Chondrocyte (in vitro differentiated cells): Measurements from ENCODE around the gene ATN1. TPM values are rescaled to one million over a fixed set of nuclear protein-coding genes. Genes with fewer than 3 reads are reported as not detected.

Source experiments
- DNase-seq: peaks from one replicate; pipeline ENCODE4 v3.0.0; 2021; ENCODE audit warnings: mixed read lengths, low spot score
- H3K27ac Mint-ChIP-seq: one replicate; pipeline ENCODE4 v1.8.0; 2021; ENCODE audit warnings: mild to moderate bottlenecking, moderate library complexity, mixed read lengths; ENCODE audit not compliant: unreplicated experiment
- H3K27me3 Mint-ChIP-seq: 2 replicates; pipeline ENCODE4 v1.8.0; 2021; ENCODE audit warnings: low read depth, mixed read lengths
- H3K36me3 Mint-ChIP-seq: 2 replicates; pipeline ENCODE4 v1.8.0; 2021; ENCODE audit warnings: low read depth, mixed read lengths
- H3K4me1 Mint-ChIP-seq: 2 replicates; pipeline ENCODE4 v1.8.0; 2021; ENCODE audit warnings: low read depth, mild to moderate bottlenecking, mixed read lengths
- H3K4me3 Mint-ChIP-seq: one replicate; pipeline ENCODE4 v1.8.0; 2021; ENCODE audit warnings: mild to moderate bottlenecking, moderate library complexity, mixed read lengths; ENCODE audit not compliant: unreplicated experiment
- H3K9me3 Mint-ChIP-seq: 2 replicates; pipeline ENCODE4 v1.8.0; 2021; ENCODE audit warnings: low read depth, mixed read lengths
- total RNA-seq: library from RNA; stranded (reverse); gene quantifications from 3 replicates; pipeline ENCODE4 v1.2.1, GENCODE V29; 2021
- TF ChIP-seq, protein P1 (sequence below): fragments of 200-600 bp; sonication (generic); IDR thresholded peaks from 2 replicates; pipeline ENCODE4 v1.5.0; 2021; ENCODE audit warnings: antibody characterized with exemption, mild to moderate bottlenecking, moderate library complexity

Gene ATN1
- total RNA-seq, 1 donor from 2014 or later = 103 TPM

- Mint-ChIP-seq H3K4me3 (no peak overlapping the region), H3K4me1 (peaks cover 33% of the 10 kb centered on the region), H3K9me3 (no peaks in the 10 kb centered on the region), H3K27ac (no peak overlapping the region), H3K27me3 (no peaks in the 10 kb centered on the region), H3K36me3 (no peaks in the 10 kb centered on the region)
- no peak for DNase-seq
- TF ChIP-seq, protein P1, sequence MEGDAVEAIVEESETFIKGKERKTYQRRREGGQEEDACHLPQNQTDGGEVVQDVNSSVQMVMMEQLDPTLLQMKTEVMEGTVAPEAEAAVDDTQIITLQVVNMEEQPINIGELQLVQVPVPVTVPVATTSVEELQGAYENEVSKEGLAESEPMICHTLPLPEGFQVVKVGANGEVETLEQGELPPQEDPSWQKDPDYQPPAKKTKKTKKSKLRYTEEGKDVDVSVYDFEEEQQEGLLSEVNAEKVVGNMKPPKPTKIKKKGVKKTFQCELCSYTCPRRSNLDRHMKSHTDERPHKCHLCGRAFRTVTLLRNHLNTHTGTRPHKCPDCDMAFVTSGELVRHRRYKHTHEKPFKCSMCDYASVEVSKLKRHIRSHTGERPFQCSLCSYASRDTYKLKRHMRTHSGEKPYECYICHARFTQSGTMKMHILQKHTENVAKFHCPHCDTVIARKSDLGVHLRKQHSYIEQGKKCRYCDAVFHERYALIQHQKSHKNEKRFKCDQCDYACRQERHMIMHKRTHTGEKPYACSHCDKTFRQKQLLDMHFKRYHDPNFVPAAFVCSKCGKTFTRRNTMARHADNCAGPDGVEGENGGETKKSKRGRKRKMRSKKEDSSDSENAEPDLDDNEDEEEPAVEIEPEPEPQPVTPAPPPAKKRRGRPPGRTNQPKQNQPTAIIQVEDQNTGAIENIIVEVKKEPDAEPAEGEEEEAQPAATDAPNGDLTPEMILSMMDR = no peak
Measured at GRCh38 chr12:6957151-6957701, 29.5 kb downstream of the ATN1 start.

GRCh38 chr12:6957741-6958608 lies 30.2 kb downstream of the ATN1 start:
- Mint-ChIP-seq H3K27me3 (no peaks in the 10 kb centered on the region), H3K36me3 (no peaks in the 10 kb centered on the region), H3K9me3 (no peaks in the 10 kb centered on the region), H3K27ac (no peak overlapping the region), H3K4me1 (peaks cover 27% of the 10 kb centered on the region), H3K4me3 (no peak overlapping the region)
- DNase-seq = no peak
- TF ChIP-seq, protein P1 = no peak

GRCh38 chr12:6958609-6959057 lies 30.9 kb downstream of the ATN1 start:
- H3K9me3 Mint-ChIP-seq = no peaks in the 10 kb centered on the region
- H3K27ac Mint-ChIP-seq = no peak overlapping the region
- no peaks in the 10 kb centered on the region for H3K36me3 Mint-ChIP-seq
- no peak overlapping the region for H3K4me3 Mint-ChIP-seq
- DNase-seq = no peak
- TF ChIP-seq, protein P1 = no peak
- H3K4me1 Mint-ChIP-seq = peaks cover 21% of the 10 kb centered on the region
- no peaks in the 10 kb centered on the region for H3K27me3 Mint-ChIP-seq

GRCh38 chr12:6959058-6959804 lies 31.5 kb downstream of the ATN1 start:
- no peak for DNase-seq
- Mint-ChIP-seq H3K4me1 (peaks cover 15% of the 10 kb centered on the region), H3K9me3 (no peaks in the 10 kb centered on the region), H3K27me3 (no peaks in the 10 kb centered on the region), H3K4me3 (no peak overlapping the region), H3K36me3 (no peaks in the 10 kb centered on the region), H3K27ac (no peak overlapping the region)
- TF ChIP-seq, protein P1 = no peak
